Measurements from ENCODE around the gene MAP2K3. TPM values are rescaled to one million over a fixed set of nuclear protein-coding genes. Genes with fewer than 3 reads are reported as not detected.
A peak's percentile ranks its signal among the peaks of the same experiment; 100 is the strongest.

Gene MAP2K3
- total RNA-seq, 2 donors from 2014 or later: 37.8 to 43.8 TPM

GRCh38 chr17:21286909-21287702, 2.6 kb downstream of the MAP2K3 start:
- Histone ChIP-seq H3K9me3 (no peaks in the 10 kb centered on the region), H3K36me3 (no peaks in the 10 kb centered on the region), H3K4me3 (peak overlapping the region; percentile 28 to 94), H3K27ac (peak overlapping the region; percentile 95 to 97), H3K27me3 (no peaks in the 10 kb centered on the region), H3K4me1 (peaks cover 0 to 83% of the 10 kb centered on the region in 2 donors)
- no peak for DNase-seq (ENCODE audit: low spot score)
- no peak for TF ChIP-seq CTCF (IDR thresholded peaks at IDR 0.05)

DNA sequence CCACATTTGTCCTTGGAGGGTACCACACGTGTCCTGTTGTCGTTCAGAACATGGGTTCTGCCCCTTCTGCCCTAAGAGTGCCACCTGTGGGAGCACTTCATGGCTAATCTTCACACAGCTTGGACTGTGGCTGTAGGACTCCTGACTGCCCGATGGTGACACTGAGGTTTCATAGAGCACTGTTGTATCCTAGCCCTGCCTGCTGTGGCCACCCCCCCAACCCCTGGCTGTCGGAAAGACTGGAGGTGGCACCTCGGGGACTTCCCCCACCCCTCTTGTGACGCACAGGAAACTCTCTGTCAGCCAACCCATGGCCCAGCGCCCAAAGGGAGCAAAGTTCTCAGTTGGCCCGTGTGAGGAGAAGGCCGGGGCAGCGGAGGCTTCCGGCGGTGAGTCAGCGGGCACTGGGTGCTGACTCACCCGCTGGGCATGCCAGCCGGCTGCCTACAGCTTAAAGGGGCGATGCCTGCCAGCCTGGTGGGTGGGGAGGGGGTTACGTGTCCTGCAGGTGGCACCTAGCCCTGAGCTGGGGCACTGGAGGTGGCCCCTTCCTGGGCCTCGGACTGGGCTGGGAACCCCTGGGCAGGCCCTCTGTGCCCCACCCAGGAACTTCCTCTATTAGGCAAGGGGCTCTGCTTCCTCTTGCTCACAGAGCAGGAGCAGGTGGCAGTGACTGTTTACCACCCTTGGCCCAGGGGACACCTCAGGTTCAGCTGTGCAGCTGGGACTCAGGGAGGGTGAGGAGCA, 3.4 kb downstream of the MAP2K3 start:
- no peaks in the 10 kb centered on the region for H3K27me3 ChIP-seq
- TF ChIP-seq CTCF (IDR thresholded peaks at IDR 0.05): no peak
- no peaks in the 10 kb centered on the region for H3K36me3 ChIP-seq
- peak overlapping the region; percentile 95 to 97 for H3K27ac ChIP-seq
- H3K4me3 ChIP-seq: peak overlapping the region; percentile 28 to 94
- no peaks in the 10 kb centered on the region for H3K9me3 ChIP-seq
- DNase-seq (ENCODE audit: low spot score): peak; percentile 100
- H3K4me1 ChIP-seq: peaks cover 0 to 76% of the 10 kb centered on the region in 2 donors

GRCh38 chr17:21288571-21289017, 4.1 kb downstream of the MAP2K3 start:
- no peak for DNase-seq (ENCODE audit: low spot score)
- Histone ChIP-seq H3K9me3 (no peaks in the 10 kb centered on the region), H3K4me1 (peaks cover 0 to 70% of the 10 kb centered on the region in 2 donors), H3K4me3 (peak overlapping the region; percentile 13 to 94), H3K27ac (peak overlapping the region; percentile 95 to 97), H3K36me3 (no peaks in the 10 kb centered on the region), H3K27me3 (no peaks in the 10 kb centered on the region)
- TF ChIP-seq CTCF (IDR thresholded peaks at IDR 0.05): peak in 1 of 2 donors; percentile 36

- no peak for DNase-seq (ENCODE audit: low spot score)
- no peak for TF ChIP-seq CTCF (IDR thresholded peaks at IDR 0.05)
- Histone ChIP-seq H3K27me3 (no peaks in the 10 kb centered on the region), H3K36me3 (no peaks in the 10 kb centered on the region), H3K4me1 (peaks cover 0 to 68% of the 10 kb centered on the region in 2 donors), H3K4me3 (no peak overlapping the region), H3K27ac (peak overlapping the region; percentile 95 to 97), H3K9me3 (no peaks in the 10 kb centered on the region)
These were observed 4.8 kb downstream of the MAP2K3 start for GRCh38 chr17:21289175-21289901.

- Histone ChIP-seq H3K27ac (peak overlapping the region; percentile 95 to 97), H3K9me3 (no peaks in the 10 kb centered on the region), H3K27me3 (no peaks in the 10 kb centered on the region), H3K4me1 (peaks cover 0 to 75% of the 10 kb centered on the region in 2 donors), H3K4me3 (no peak overlapping the region), H3K36me3 (no peaks in the 10 kb centered on the region)
- DNase-seq (ENCODE audit: low spot score): no peak
- no peak for TF ChIP-seq CTCF (IDR thresholded peaks at IDR 0.05)
These were observed 5.5 kb downstream of the MAP2K3 start for GRCh38 chr17:21289902-21290571.

Measured in right atrium auricular region (tissue), 2 donors.